RWPE1 (cell line): ENCODE measurements around the gene STAU1.

Experiments
- CTCF ChIA-PET: fragments of 350-600 bp; sonication (Branson Sonifier 250); formaldehyde crosslinking; extraction: SDS; loops from one replicate; lab custom pipeline; 2021; lab: Yijun Ruan, JAX
- POLR2A ChIA-PET: fragments of 400-600 bp; formaldehyde crosslinking; extraction: SDS; loops from one replicate; lab custom pipeline; 2020; ENCODE audit warnings: antibody characterized with exemption; ENCODE audit not compliant: low non-redundant PET; lab: Yijun Ruan, JAX
- DNase-seq: peaks from one replicate; pipeline ENCODE4 v3.0.0; 2012; ENCODE audit warnings: low spot score
- H3K27ac ChIP-seq: fragments of 450-650 bp; 2 replicates; pipeline ENCODE4 v1.5.1; 2017
- TF ChIP-seq, protein P1 (sequence below): fragments of 450-650 bp; conservative IDR thresholded peaks from 2 replicates; pipeline ENCODE4 v1.5.1; 2017; ENCODE audit warnings: low read depth, mild to moderate bottlenecking

The STAU1 gene

DNA sequence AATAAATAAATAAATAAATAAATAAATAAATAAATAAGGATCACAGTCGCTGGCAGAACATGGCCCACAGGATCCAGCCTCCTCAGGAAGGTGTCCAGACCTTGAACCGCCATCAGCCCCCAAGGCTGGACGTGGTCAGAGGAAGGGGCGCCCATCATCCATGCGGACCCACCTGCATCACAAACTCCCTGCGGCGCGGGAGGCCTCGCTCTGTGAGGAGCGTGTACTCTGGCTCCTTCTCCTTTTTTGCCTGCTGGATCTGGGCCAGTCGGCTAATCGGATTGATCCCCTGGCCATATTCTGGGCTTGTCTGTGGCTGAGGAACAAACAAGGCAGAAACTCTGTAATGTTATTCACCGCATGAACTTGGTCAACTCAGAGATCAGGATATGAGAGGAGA lies 65.2 kb downstream of the STAU1 start:
- no peak overlapping the region for H3K27ac ChIP-seq
- TF ChIP-seq, protein P1, sequence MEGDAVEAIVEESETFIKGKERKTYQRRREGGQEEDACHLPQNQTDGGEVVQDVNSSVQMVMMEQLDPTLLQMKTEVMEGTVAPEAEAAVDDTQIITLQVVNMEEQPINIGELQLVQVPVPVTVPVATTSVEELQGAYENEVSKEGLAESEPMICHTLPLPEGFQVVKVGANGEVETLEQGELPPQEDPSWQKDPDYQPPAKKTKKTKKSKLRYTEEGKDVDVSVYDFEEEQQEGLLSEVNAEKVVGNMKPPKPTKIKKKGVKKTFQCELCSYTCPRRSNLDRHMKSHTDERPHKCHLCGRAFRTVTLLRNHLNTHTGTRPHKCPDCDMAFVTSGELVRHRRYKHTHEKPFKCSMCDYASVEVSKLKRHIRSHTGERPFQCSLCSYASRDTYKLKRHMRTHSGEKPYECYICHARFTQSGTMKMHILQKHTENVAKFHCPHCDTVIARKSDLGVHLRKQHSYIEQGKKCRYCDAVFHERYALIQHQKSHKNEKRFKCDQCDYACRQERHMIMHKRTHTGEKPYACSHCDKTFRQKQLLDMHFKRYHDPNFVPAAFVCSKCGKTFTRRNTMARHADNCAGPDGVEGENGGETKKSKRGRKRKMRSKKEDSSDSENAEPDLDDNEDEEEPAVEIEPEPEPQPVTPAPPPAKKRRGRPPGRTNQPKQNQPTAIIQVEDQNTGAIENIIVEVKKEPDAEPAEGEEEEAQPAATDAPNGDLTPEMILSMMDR: no peak
- ChIA-PET POLR2A (no interaction called here), CTCF (interaction anchor here (2.4 kb wide), 1 partner anchor 10 kb away, joined by 11 read pairs; no protein-coding TSS in a partner anchor)
- no peak for DNase-seq

DNA sequence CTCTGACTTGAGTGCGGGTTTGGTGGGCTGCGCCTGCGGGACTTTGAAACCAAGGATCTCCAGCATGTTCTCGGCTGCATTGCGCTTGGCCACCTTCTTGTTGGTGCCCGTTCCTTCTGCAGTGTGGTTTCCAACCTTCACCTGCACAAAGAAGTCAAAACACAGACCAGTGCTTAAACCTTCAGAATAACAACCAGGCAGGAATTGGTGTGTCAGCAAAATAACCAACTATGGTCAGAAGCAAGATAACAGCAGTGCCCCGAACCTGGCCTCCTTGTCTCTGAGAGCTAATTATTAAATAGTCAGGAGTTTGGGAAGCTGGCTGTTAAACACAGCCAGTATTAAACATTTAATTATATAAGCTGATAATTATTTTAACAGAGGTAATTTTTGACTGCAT lies 68.1 kb downstream of the STAU1 start:
- TF ChIP-seq, protein P1: no peak
- ChIA-PET CTCF (interaction anchor here (1.0 kb wide), 1 partner anchor 97 kb away, joined by 3 read pairs; no protein-coding TSS in a partner anchor), POLR2A (no interaction called here)
- DNase-seq: no peak
- no peak overlapping the region for H3K27ac ChIP-seq

DNA sequence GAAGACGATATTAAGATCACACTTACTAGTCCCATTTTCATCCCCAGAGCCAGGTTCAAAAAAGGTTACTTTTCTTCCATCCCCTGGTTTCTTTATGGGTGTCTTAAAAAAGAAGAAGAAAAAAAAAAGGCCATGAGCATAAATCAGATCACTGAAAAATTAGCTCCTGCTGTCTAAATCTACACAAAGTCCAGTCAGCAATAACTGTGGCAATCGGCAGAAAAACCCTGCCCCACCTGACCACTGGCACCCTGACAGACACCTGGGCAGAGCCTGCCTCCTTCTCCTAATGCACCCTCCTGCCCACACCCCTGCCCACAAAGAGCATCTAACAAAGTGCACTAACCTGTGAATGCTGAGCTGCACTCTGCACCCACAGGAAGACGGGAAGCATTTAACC lies 69.8 kb downstream of the STAU1 start:
- TF ChIP-seq, protein P1: no peak
- POLR2A ChIA-PET: interaction anchor here (0.5 kb wide), 1 partner anchor 101 kb away, joined by 6 read pairs; the partner anchor contains the start of gene DDX27
- CTCF ChIA-PET: interaction anchor here (0.7 kb wide), 1 partner anchor 379 kb away, joined by 7 read pairs; no protein-coding TSS in a partner anchor
- no peak for DNase-seq
- no peak overlapping the region for H3K27ac ChIP-seq

DNA sequence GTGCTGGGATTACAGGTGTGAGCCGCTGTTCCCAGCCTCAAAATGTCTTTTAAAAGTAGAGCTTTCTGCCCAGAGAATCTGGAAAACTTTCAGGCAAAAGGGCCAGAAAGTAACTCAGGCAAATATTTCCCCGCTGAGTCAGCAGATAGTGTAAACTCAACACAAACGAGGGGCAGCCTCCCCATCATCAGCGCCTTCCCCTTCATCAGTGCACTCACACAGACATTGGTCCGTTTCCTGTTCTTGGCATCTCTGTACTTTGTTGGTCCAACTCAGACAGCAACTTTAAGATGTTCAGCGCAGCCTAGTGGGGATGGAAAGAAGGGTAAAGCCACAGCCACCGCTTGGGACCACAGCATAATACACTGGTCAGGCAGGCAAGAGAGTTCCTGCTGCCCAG lies 72.6 kb downstream of the STAU1 start:
- TF ChIP-seq, protein P1: no peak
- DNase-seq: no peak
- H3K27ac ChIP-seq: no peak overlapping the region
- ChIA-PET POLR2A (no interaction called here), CTCF (no interaction called here)

DNA sequence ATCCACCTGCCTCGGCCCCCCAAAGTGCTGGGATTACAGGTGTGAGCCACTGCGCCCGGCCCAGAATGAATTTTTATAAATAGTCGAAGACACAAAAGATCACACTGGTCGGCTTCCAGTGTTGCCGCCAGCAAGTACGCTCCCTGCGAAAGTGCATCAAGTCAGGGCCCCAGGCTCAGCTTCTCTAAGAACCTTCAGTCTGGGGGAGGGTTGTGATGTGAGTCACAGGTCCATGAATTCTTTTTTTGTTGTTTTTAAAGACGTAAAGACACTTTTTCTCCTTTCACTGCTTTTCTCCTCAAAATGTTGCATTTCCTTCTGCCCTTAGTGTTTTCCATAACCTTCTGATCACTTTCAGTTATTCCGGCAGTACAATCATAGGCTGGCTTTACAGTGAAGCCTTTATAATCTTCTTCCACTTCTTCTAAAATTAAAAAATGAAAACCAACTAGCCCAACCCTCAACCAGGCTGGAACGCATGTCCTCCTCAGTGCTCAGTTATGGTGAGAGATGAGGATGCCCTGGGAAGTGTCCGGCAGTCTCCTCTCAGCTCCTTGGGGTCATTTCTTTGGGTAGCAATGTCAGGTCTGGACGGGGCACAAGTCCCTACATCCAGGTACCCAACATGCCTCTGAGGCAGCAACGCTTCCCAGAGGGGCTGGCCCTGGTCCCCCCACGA lies 75.4 kb downstream of the STAU1 start:
- H3K27ac ChIP-seq: no peak overlapping the region; the same call in 1 of the 2 replicates
- ChIA-PET CTCF (interaction anchor here (0.5 to 1.2 kb wide), 3 partner anchors 20 to 713 kb away, joined by 3 to 9 read pairs (median 3); no protein-coding TSS in a partner anchor), POLR2A (interaction anchor here (0.5 to 0.7 kb wide), 2 partner anchors 63 to 106 kb away, joined by 5 to 6 read pairs; no protein-coding TSS in a partner anchor)
- TF ChIP-seq, protein P1: no peak
- no peak for DNase-seq

DNA sequence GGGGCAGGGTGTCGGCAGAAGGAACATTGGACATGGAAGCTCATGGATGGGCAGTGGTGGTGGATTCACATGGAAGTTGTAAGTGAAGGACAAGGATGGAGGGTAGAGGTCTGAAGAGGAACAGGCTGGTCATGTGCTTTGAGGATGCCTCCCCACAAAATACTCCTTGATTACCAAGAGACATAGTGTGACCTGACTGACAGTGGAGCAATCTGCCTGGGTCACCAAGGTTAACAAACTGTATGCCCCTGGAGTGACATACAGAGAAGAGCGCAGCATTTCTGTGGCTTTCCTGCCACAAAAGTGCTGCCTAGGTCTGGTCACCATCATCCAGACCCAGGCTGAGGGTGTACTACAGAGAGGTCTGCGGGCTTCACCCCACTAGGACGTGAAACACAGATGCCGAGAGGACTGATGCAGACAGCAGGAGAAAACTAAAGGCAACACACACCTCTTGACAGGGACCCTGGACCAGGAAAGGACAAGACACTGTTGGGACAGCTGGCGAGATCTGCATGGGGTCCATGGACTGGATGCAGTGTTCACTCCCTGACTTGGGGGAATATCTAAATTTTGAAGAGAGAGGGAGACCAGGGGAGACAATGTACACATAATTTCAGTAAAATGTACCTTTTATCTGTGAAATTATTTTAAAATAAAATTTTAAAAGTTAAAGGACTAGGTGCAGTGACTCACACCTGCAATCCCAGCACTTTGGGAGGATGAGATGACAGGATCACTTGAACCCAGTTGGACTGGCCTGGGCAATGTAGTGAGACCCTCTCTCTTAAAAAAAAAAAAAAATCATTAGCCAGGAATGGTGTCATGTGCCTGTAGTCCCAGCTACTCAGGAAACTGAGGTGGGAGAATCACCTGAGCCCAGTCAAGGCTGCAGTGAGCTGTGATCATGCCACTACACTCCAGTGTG lies 77.1 kb downstream of the STAU1 start:
- CTCF ChIA-PET: interaction anchor here (0.5 to 0.7 kb wide), 4 partner anchors 14 to 214 kb away, joined by 3 to 6 read pairs (median 4); no protein-coding TSS in a partner anchor
- no peak for DNase-seq
- POLR2A ChIA-PET: no interaction called here
- 0 out of 2 replicates have a peak overlapping the region, but pooled peaks have one; percentile 5 for H3K27ac ChIP-seq
- TF ChIP-seq, protein P1: no peak
